OCI-LY1 (cell line): ENCODE results near the gene S100A11.
A peak's percentile ranks its signal among the peaks of the same experiment; 100 is the strongest.

Experiments
- H2AFZ ChIP-seq: fragments of 200-600 bp; sonication (generic), shearing (Covaris generic); 2 replicates; pipeline ENCODE4 v1.6.0; 2014; ENCODE audit warnings: antibody characterized with exemption, mild to moderate bottlenecking, low read length
- H3F3A ChIP-seq: fragments of 200-600 bp; sonication (generic), shearing (Covaris generic); 2 replicates; pipeline ENCODE4 v1.6.0; 2014; ENCODE audit warnings: mild to moderate bottlenecking, antibody characterized with exemption, low read length, moderate library complexity; ENCODE audit not compliant: insufficient read depth
- H3K27ac ChIP-seq: fragments of 200-600 bp; sonication (generic); 2 replicates; pipeline ENCODE4 v1.5.1; 2014; ENCODE audit warnings: low read length, mixed run types, mild to moderate bottlenecking, low read depth; ENCODE audit not compliant: poor library complexity, severe bottlenecking
- H3K27me3 ChIP-seq: fragments of 200-600 bp; sonication (generic); 2 replicates; pipeline ENCODE4 v1.6.0; 2014; ENCODE audit warnings: antibody characterized with exemption, mild to moderate bottlenecking, low read length, moderate library complexity; ENCODE audit not compliant: insufficient read depth
- H3K36me3 ChIP-seq: fragments of 200-600 bp; sonication (generic); 2 replicates; pipeline ENCODE4 v1.6.1; 2014; ENCODE audit warnings: mild to moderate bottlenecking, antibody characterized with exemption, low read length, moderate library complexity, mixed read lengths; ENCODE audit not compliant: insufficient read depth
- H3K4me1 ChIP-seq: fragments of 200-600 bp; sonication (generic); 2 replicates; pipeline ENCODE4 v1.5.1; 2014; ENCODE audit warnings: mild to moderate bottlenecking, low read length, moderate library complexity; ENCODE audit not compliant: insufficient read depth, severe bottlenecking
- H3K4me2 ChIP-seq: fragments of 200-600 bp; sonication (generic), shearing (Covaris generic); 2 replicates; pipeline ENCODE4 v1.6.1; 2014; ENCODE audit warnings: low read length
- H3K4me3 ChIP-seq: fragments of 200-600 bp; sonication (generic); 2 replicates; pipeline ENCODE4 v1.5.1; 2014; ENCODE audit warnings: low read length, low read depth, mild to moderate bottlenecking, mixed read lengths; ENCODE audit not compliant: poor library complexity, severe bottlenecking
- H3K79me2 ChIP-seq: fragments of 200-600 bp; shearing (Covaris generic); 2 replicates; pipeline ENCODE4 v1.6.1; 2016; ENCODE audit warnings: mixed run types, low read length, mixed read lengths; ENCODE audit not compliant: insufficient read depth
- H3K9ac ChIP-seq: fragments of 200-600 bp; sonication (generic), shearing (Covaris generic); 2 replicates; pipeline ENCODE4 v1.6.1; 2014; ENCODE audit warnings: mild to moderate bottlenecking, low read length, mixed read lengths
- H3K9me2 ChIP-seq: fragments of 200-600 bp; sonication (generic), shearing (Covaris generic); 2 replicates; pipeline ENCODE4 v1.6.1; 2014; ENCODE audit warnings: low read depth, mild to moderate bottlenecking, low read length, mixed read lengths
- H3K9me3 ChIP-seq: fragments of 200-600 bp; shearing (Covaris generic); 2 replicates; pipeline ENCODE4 v1.6.1; 2014; ENCODE audit warnings: low read length, mixed read lengths
- H4K20me1 ChIP-seq: fragments of 200-600 bp; sonication (generic), shearing (Covaris generic); 2 replicates; pipeline ENCODE4 v1.6.0; 2016; ENCODE audit warnings: mild to moderate bottlenecking, low read length; ENCODE audit not compliant: insufficient read depth
- CTCF ChIP-seq: fragments of 200-600 bp; sonication (generic), shearing (Covaris generic); IDR thresholded peaks from 2 replicates; pipeline ENCODE4 v1.5.1; 2017; ENCODE audit warnings: mild to moderate bottlenecking, antibody characterized with exemption, low read length, moderate library complexity, mixed read lengths
- EZH2 ChIP-seq: fragments of 200-600 bp; sonication (generic), shearing (Covaris generic); IDR thresholded peaks from 2 replicates; pipeline ENCODE4 v1.8.0; 2017; ENCODE audit warnings: borderline replicate concordance, mixed run types, mild to moderate bottlenecking, antibody characterized with exemption, low read length, moderate library complexity, mixed read lengths

Gene S100A11

GRCh38 chr1:152038871-152039270, 2.1 kb upstream of the S100A11 start:
- Histone ChIP-seq H2AFZ (no peak overlapping the region), H3K4me1 (peaks cover 38% of the 10 kb centered on the region), H3F3A (no peaks in the 10 kb centered on the region), H3K4me3 (no peak overlapping the region), H3K4me2 (no peak overlapping the region), H3K9me3 (no peaks in the 10 kb centered on the region), H3K36me3 (no peaks in the 10 kb centered on the region), H3K27ac (no peak overlapping the region), H3K79me2 (no peaks in the 10 kb centered on the region), H3K27me3 (no peaks in the 10 kb centered on the region), H3K9me2 (no peaks in the 10 kb centered on the region), H4K20me1 (no peaks in the 10 kb centered on the region), H3K9ac (no peak overlapping the region)
- TF ChIP-seq CTCF (no peak), EZH2 (no peak)

GRCh38 chr1:152035539-152036266, 1.1 kb downstream of the S100A11 start:
- Histone ChIP-seq H3K36me3 (no peaks in the 10 kb centered on the region), H3F3A (no peaks in the 10 kb centered on the region)
- TF ChIP-seq CTCF (no peak), EZH2 (no peak)

GRCh38 chr1:152034654-152035538, 1.9 kb downstream of the S100A11 start:
- H3K4me1 ChIP-seq, result peaks cover 38% of the 10 kb centered on the region
- H2AFZ ChIP-seq, result peak overlapping the region; percentile 53; the same call in 1 of the 2 replicates
- TF ChIP-seq CTCF (peak; percentile 72), EZH2 (no peak)
- no peaks in the 10 kb centered on the region for H3F3A ChIP-seq
- H3K9me2 ChIP-seq, result no peaks in the 10 kb centered on the region
- H3K36me3 ChIP-seq, result no peaks in the 10 kb centered on the region
- H3K27ac ChIP-seq, result peak overlapping the region; percentile 66
- no peaks in the 10 kb centered on the region for H3K9me3 ChIP-seq
- H3K4me3 ChIP-seq, result peak overlapping the region; percentile 63
- H3K9ac ChIP-seq, result no peak overlapping the region; the same call in 1 of the 2 replicates
- H3K79me2 ChIP-seq, result no peaks in the 10 kb centered on the region
- peak overlapping the region; percentile 73; the same call in 1 of the 2 replicates for H3K4me2 ChIP-seq
- H4K20me1 ChIP-seq, result no peaks in the 10 kb centered on the region
- H3K27me3 ChIP-seq, result no peaks in the 10 kb centered on the region

More at GRCh38 chr1:152035539-152036266, 1.1 kb downstream of the S100A11 start:
- Histone ChIP-seq H3K27me3 (no peaks in the 10 kb centered on the region), H3K27ac (peak overlapping the region; percentile 66), H3K4me1 (peaks cover 38% of the 10 kb centered on the region), H2AFZ (no peak overlapping the region), H4K20me1 (no peaks in the 10 kb centered on the region), H3K9me3 (no peaks in the 10 kb centered on the region), H3K4me3 (peak overlapping the region; percentile 63), H3K4me2 (peak overlapping the region; percentile 73), H3K79me2 (no peaks in the 10 kb centered on the region), H3K9me2 (no peaks in the 10 kb centered on the region), H3K9ac (peak overlapping the region; percentile 51; the same call in 1 of the 2 replicates)
